ENCODE data around the gene CIB4.

CIB4 gene

DNA sequence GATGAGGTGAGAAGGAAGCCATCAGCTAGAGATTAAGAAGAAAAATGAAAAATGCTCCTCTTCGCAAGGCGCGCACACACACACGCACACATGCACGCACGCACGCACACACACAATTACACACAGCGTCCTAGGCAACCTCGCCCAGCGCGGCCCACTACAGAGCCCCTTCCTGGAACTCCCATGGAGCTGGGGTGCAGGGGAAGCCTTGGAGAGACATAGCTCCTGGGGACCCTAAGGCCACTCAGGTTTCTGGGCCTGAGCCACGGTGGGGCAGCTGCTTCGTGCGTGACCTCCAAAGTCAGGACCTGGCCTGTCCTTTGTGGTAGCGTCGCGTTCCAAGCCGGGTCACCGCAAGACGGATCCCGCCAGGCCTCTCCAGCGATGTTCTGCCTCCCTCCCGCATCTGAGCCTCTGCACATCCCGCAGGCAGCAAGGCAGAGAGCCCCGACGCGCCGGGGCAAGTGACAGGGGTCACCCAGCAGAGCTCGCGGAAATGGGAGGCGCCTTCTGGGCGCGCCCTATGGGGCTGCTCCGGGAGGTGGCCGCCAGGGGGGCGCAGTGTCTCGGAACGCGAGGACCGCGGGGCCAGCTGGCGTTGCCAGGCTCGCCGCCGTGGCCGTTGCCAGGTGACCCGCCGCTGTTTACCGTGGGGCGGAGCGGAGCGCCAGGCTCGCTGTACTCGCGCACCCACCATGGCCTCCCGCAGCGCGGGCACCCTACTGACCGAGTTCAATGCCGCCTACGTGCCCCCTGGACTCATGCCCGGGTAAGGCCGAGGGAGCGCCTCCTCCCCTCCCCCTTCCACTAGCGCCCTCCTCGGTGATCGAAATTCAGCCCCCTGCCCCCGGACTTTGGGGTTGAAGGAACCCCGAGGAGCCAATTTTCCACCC lies 79.0 kb downstream of the CIB4 start:
- TF ChIP-seq, protein P1, sequence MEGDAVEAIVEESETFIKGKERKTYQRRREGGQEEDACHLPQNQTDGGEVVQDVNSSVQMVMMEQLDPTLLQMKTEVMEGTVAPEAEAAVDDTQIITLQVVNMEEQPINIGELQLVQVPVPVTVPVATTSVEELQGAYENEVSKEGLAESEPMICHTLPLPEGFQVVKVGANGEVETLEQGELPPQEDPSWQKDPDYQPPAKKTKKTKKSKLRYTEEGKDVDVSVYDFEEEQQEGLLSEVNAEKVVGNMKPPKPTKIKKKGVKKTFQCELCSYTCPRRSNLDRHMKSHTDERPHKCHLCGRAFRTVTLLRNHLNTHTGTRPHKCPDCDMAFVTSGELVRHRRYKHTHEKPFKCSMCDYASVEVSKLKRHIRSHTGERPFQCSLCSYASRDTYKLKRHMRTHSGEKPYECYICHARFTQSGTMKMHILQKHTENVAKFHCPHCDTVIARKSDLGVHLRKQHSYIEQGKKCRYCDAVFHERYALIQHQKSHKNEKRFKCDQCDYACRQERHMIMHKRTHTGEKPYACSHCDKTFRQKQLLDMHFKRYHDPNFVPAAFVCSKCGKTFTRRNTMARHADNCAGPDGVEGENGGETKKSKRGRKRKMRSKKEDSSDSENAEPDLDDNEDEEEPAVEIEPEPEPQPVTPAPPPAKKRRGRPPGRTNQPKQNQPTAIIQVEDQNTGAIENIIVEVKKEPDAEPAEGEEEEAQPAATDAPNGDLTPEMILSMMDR (conservative IDR thresholded peaks at IDR 0.05; ENCODE audit: control insufficient read depth, insufficient read depth, low read depth, low read length): no peak
- peak; percentile 5 for DNase-seq (ENCODE audit: low read depth)
- no peak overlapping the region for H3K4me3 ChIP-seq (ENCODE audit: control insufficient read depth, low read depth, low read length)

DNA sequence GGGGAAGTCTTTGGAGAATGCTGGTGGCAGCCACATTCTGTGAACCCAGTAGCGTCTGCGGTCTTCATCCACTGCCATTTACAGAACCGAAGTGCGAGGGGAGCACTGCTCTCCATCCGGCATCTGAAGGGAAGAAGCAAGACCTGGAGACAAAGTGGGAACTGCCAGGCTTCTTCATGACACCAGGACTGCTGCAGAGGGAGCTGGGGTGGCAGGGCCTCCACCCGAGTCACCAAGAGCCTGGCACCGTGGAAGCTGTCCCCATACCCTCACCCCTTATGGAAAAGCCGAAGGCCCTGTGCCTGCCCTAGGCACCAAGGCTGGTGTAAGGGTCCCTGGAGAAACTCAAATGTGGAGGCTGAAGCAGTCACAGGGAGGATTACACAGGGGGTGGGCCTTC lies 79.8 kb downstream of the CIB4 start:
- TF ChIP-seq, protein P1 (conservative IDR thresholded peaks at IDR 0.05; ENCODE audit: control insufficient read depth, insufficient read depth, low read depth, low read length): no peak
- no peak overlapping the region for H3K4me3 ChIP-seq (ENCODE audit: control insufficient read depth, low read depth, low read length)
- DNase-seq (ENCODE audit: low read depth): no peak

DNA sequence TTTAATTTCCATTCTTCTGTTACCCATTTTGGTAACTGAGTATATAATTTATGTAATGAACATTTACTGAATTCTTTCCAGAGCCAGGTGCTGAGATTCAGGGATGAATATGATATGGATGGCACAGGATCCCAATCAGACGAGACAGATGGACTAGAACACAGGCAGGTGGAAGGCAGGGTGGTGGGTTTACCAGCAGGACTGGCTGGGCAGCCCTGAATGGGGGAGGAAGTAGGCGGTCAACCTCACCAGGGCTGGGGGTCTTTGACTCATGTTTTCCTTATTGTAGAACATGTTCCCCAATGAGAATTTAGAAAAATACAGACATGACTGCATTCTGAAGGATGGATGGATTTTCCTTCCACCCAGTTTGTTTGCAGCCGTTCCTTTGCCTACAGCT lies 80.3 kb downstream of the CIB4 start:
- H3K4me3 ChIP-seq (ENCODE audit: control insufficient read depth, low read depth, low read length): no peak overlapping the region
- TF ChIP-seq, protein P1 (conservative IDR thresholded peaks at IDR 0.05; ENCODE audit: control insufficient read depth, insufficient read depth, low read depth, low read length): no peak
- no peak for DNase-seq (ENCODE audit: low read depth)

DNA sequence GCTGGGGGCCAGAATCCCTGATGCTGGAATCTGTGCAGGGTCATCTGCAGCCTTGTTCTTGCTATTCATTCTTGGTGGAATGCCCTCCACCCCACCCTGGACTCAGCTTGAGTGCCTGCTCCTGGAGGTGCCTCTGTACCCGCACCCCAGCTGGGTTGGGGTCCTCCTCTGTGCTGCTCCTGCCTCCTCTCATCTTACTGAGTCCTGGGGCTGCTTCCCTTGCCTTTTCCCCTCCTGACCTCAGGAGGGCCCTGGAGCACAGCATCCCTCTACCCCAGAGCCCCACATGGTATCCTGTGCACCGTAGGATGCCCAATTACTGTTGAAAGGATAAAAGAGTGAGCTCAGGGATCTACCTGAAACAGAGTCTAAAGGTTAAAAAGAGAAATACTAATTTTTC lies 81.6 kb downstream of the CIB4 start:
- TF ChIP-seq, protein P1 (conservative IDR thresholded peaks at IDR 0.05; ENCODE audit: control insufficient read depth, insufficient read depth, low read depth, low read length): no peak
- no peak overlapping the region for H3K4me3 ChIP-seq (ENCODE audit: control insufficient read depth, low read depth, low read length)
- DNase-seq (ENCODE audit: low read depth): no peak

DNA sequence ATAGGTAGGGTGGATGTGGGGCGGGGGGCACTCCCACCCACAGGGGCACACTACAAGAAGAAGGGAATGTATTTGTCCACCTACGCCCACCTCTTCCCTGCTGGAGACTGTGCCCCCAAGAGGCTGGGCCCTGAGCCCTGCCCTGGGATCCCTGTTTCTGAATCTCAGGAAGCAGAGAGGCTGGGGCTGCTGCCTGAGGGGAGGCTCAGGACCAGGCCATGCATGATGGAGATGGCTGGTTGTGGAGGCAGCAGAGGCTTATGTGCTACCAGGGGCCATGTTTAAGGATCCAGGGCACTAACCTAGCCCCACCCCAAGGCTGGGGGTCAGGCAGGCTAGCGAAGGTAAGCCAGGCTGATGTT lies 82.1 kb downstream of the CIB4 start:
- no peak overlapping the region for H3K4me3 ChIP-seq (ENCODE audit: control insufficient read depth, low read depth, low read length)
- no peak for DNase-seq (ENCODE audit: low read depth)
- TF ChIP-seq, protein P1 (conservative IDR thresholded peaks at IDR 0.05; ENCODE audit: control insufficient read depth, insufficient read depth, low read depth, low read length): no peak

DNA sequence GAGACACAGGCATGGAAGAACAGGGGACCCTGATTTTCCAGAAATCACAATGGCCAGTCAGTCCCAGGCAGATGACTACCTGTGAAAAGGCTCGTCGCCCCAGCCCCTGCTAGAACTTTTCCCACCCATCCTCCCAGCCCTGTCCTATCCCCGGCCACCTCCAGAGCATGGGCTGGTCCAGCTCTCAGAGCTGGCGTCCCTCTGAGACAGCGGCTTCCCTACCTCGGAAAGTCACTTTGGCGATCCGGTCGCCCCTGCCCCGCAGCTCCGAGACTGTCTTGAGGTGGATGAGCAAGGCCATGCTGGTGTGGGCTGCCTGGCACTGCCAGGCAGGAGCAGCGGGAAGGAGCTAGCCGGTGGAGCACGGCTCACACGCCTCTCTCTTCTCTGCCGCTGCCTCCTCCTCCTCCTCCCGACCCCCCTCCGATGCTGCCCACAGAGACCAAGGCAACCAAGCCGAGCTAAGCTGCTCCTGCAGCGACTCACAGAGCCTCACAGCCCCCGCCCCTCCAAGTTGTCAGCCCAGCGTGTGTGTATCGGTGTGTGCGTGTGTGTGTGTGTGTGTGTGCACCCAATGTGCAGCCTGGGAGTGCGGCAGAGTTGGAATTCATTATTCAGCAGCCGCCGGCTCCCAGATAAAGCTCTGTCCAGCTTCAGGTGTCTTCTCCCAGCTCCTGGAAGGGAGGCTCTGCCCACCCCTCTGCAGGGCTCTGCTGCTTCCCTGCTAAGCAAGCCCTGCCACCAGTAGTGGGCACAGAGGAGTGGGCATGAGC lies 82.7 kb downstream of the CIB4 start:
- no peak for DNase-seq (ENCODE audit: low read depth)
- TF ChIP-seq, protein P1 (conservative IDR thresholded peaks at IDR 0.05; ENCODE audit: control insufficient read depth, insufficient read depth, low read depth, low read length): no peak
- H3K4me3 ChIP-seq (ENCODE audit: control insufficient read depth, low read depth, low read length): no peak overlapping the region
